A673 (cell line): Measurements from ENCODE around the gene HBD.

Experiments
- EZH2 ChIP-seq: fragments of 200-600 bp; sonication (generic); IDR thresholded peaks from 2 replicates; pipeline ENCODE4 v1.6.1; 2017; ENCODE audit warnings: borderline replicate concordance, low read depth, mild to moderate bottlenecking, mixed read lengths, antibody characterized with exemption, low read length; ENCODE audit not compliant: poor library complexity, severe bottlenecking
- TF ChIP-seq, protein P1 (sequence below): fragments of 300-800, 200-600 bp; sonication (generic); conservative IDR thresholded peaks from 2 replicates; pipeline ENCODE4 v1.5.1; 2017; ENCODE audit warnings: low read depth, mild to moderate bottlenecking, antibody characterized with exemption, low read length, moderate library complexity, mixed read lengths

DNA sequence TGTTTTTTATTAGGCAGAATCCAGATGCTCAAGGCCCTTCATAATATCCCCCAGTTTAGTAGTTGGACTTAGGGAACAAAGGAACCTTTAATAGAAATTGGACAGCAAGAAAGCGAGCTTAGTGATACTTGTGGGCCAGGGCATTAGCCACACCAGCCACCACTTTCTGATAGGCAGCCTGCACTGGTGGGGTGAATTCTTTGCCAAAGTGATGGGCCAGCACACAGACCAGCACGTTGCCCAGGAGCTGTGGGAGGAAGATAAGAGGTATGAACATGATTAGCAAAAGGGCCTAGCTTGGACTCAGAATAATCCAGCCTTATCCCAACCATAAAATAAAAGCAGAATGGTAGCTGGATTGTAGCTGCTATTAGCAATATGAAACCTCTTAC, 8.8 kb downstream of the HBD start:
- TF ChIP-seq, protein P1, sequence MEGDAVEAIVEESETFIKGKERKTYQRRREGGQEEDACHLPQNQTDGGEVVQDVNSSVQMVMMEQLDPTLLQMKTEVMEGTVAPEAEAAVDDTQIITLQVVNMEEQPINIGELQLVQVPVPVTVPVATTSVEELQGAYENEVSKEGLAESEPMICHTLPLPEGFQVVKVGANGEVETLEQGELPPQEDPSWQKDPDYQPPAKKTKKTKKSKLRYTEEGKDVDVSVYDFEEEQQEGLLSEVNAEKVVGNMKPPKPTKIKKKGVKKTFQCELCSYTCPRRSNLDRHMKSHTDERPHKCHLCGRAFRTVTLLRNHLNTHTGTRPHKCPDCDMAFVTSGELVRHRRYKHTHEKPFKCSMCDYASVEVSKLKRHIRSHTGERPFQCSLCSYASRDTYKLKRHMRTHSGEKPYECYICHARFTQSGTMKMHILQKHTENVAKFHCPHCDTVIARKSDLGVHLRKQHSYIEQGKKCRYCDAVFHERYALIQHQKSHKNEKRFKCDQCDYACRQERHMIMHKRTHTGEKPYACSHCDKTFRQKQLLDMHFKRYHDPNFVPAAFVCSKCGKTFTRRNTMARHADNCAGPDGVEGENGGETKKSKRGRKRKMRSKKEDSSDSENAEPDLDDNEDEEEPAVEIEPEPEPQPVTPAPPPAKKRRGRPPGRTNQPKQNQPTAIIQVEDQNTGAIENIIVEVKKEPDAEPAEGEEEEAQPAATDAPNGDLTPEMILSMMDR: no peak
- no peak for TF ChIP-seq EZH2
